Astrocyte (in vitro differentiated cells and primary cell): ENCODE measurements around the gene F5. TPM values are rescaled to one million over a fixed set of nuclear protein-coding genes. Genes with fewer than 3 reads are reported as not detected.

Source experiments
- DNase-seq: peaks from one replicate; pipeline ENCODE4 v3.0.0-alpha.2; 2010; ENCODE audit warnings: low read depth
- FAIRE-seq: peaks from 2 replicates; lab custom pipeline; 2011; peaks lifted over from hg19 to GRCh38; lab: Jason Lieb, UNC
- H2AFZ ChIP-seq: 2 replicates; pipeline ENCODE4 v1.6.0; 2012; ENCODE audit warnings: low read depth, low read length, inconsistent platforms
- H3K27ac ChIP-seq: 2 replicates; pipeline ENCODE4 v1.5.1; 2011; ENCODE audit warnings: low read depth, low read length, inconsistent platforms
- H3K27me3 ChIP-seq: 2 replicates; pipeline ENCODE4 v1.6.0; 2011; ENCODE audit warnings: low read length, inconsistent platforms; ENCODE audit not compliant: insufficient read depth
- H3K36me3 ChIP-seq: 2 replicates; pipeline ENCODE4 v1.5.1; 2011; ENCODE audit warnings: low read length, inconsistent platforms; ENCODE audit not compliant: insufficient read depth
- H3K4me1 ChIP-seq: 2 replicates; pipeline ENCODE4 v1.5.1; 2011; ENCODE audit warnings: low read length, inconsistent platforms; ENCODE audit not compliant: insufficient read depth
- H3K4me2 ChIP-seq: 2 replicates; pipeline ENCODE4 v1.6.0; 2012; ENCODE audit warnings: low read length, inconsistent platforms
- H3K4me3 ChIP-seq: 2 replicates; pipeline ENCODE4 v1.5.1; 2011; ENCODE audit warnings: low read depth, mild to moderate bottlenecking, low read length, inconsistent platforms; ENCODE audit not compliant: insufficient read depth
- H3K79me2 ChIP-seq: 2 replicates; pipeline ENCODE4 v1.6.0; 2012; ENCODE audit warnings: mild to moderate bottlenecking, low read length, inconsistent platforms; ENCODE audit not compliant: insufficient read depth
- H3K9ac ChIP-seq: 2 replicates; pipeline ENCODE4 v1.6.0; 2012; ENCODE audit warnings: mild to moderate bottlenecking, low read length, inconsistent platforms
- H3K9me3 ChIP-seq: 2 replicates; pipeline ENCODE4 v1.5.1; 2012; ENCODE audit warnings: low read depth, mild to moderate bottlenecking, low read length, inconsistent platforms; ENCODE audit not compliant: insufficient read depth
- H4K20me1 ChIP-seq: 2 replicates; pipeline ENCODE4 v1.6.0; 2012; ENCODE audit warnings: low read length, inconsistent platforms; ENCODE audit not compliant: insufficient read depth
- H3K27ac Mint-ChIP-seq: one replicate; pipeline ENCODE4 v1.8.0; 2021; ENCODE audit warnings: mild to moderate bottlenecking, mixed read lengths; ENCODE audit not compliant: unreplicated experiment
- H3K27me3 Mint-ChIP-seq: one replicate; pipeline ENCODE4 v1.8.0; 2021; ENCODE audit warnings: low read depth, mixed read lengths; ENCODE audit not compliant: unreplicated experiment
- H3K36me3 Mint-ChIP-seq: one replicate; pipeline ENCODE4 v1.8.0; 2021; ENCODE audit warnings: low read depth, mixed read lengths; ENCODE audit not compliant: unreplicated experiment
- H3K4me1 Mint-ChIP-seq: one replicate; pipeline ENCODE4 v1.8.0; 2021; ENCODE audit warnings: low read depth, mixed read lengths; ENCODE audit not compliant: unreplicated experiment
- H3K4me3 Mint-ChIP-seq: one replicate; pipeline ENCODE4 v1.8.0; 2021; ENCODE audit warnings: mild to moderate bottlenecking, moderate library complexity, mixed read lengths; ENCODE audit not compliant: unreplicated experiment
- H3K9me3 Mint-ChIP-seq: one replicate; pipeline ENCODE4 v1.8.0; 2021; ENCODE audit warnings: mild to moderate bottlenecking, mixed read lengths; ENCODE audit not compliant: unreplicated experiment
- EZH2 ChIP-seq: IDR thresholded peaks from 2 replicates; pipeline ENCODE4 v1.6.1; 2012; ENCODE audit warnings: mild to moderate bottlenecking, low read length, inconsistent platforms; ENCODE audit not compliant: insufficient read depth
- total RNA-seq: library from RNA; stranded (reverse); gene quantifications from 2 replicates; pipeline ENCODE4 v1.2.1, GENCODE V29; 2021
- TF ChIP-seq, protein P1 (sequence below): IDR thresholded peaks from 2 replicates; pipeline ENCODE4 v1.5.1; 2011; ENCODE audit warnings: low read depth, mild to moderate bottlenecking, inconsistent platforms, low read length, moderate library complexity; ENCODE audit not compliant: insufficient read depth

The F5 gene
- total RNA-seq, 1 donor from 2014 or later, result 0.18 TPM

DNA sequence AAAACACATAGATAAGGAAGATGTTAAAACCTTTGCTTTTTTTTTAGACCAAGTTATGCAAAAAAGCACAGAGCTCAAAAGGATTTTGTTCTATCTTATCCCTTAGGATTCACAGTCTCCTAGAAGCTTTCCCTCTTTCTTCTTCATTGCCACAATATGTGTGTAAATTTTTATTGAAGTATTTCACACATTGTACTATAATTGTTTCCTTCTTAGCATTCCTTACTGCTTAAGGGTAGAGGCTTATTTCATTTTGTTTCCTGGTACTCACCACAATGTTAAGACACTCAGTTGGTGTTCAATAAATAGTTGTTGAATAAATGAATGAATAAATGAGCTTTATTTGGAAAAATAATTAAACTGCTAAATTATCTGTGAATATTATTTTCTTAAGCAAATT, 70.6 kb downstream of the F5 start:
- Histone ChIP-seq H3K36me3 (no peaks in the 10 kb centered on the region), H4K20me1 (no peaks in the 10 kb centered on the region), H2AFZ (no peak overlapping the region), H3K9ac (no peak overlapping the region), H3K27ac (no peak overlapping the region), H3K4me2 (no peak overlapping the region), H3K4me1 (no peaks in the 10 kb centered on the region), H3K79me2 (no peaks in the 10 kb centered on the region), H3K27me3 (no peaks in the 10 kb centered on the region), H3K9me3 (no peaks in the 10 kb centered on the region), H3K4me3 (no peak overlapping the region)
- no peaks in the 10 kb centered on the region for H3K9me3 Mint-ChIP-seq
- TF ChIP-seq, protein P1, sequence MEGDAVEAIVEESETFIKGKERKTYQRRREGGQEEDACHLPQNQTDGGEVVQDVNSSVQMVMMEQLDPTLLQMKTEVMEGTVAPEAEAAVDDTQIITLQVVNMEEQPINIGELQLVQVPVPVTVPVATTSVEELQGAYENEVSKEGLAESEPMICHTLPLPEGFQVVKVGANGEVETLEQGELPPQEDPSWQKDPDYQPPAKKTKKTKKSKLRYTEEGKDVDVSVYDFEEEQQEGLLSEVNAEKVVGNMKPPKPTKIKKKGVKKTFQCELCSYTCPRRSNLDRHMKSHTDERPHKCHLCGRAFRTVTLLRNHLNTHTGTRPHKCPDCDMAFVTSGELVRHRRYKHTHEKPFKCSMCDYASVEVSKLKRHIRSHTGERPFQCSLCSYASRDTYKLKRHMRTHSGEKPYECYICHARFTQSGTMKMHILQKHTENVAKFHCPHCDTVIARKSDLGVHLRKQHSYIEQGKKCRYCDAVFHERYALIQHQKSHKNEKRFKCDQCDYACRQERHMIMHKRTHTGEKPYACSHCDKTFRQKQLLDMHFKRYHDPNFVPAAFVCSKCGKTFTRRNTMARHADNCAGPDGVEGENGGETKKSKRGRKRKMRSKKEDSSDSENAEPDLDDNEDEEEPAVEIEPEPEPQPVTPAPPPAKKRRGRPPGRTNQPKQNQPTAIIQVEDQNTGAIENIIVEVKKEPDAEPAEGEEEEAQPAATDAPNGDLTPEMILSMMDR, result no peak
- TF ChIP-seq EZH2, result no peak
- FAIRE-seq (no peak), DNase-seq (no peak)
- H3K27ac Mint-ChIP-seq, result no peak overlapping the region
- no peaks in the 10 kb centered on the region for H3K4me1 Mint-ChIP-seq
- H3K4me3 Mint-ChIP-seq, result no peak overlapping the region
- no peaks in the 10 kb centered on the region for H3K27me3 Mint-ChIP-seq
- no peaks in the 10 kb centered on the region for H3K36me3 Mint-ChIP-seq

DNA sequence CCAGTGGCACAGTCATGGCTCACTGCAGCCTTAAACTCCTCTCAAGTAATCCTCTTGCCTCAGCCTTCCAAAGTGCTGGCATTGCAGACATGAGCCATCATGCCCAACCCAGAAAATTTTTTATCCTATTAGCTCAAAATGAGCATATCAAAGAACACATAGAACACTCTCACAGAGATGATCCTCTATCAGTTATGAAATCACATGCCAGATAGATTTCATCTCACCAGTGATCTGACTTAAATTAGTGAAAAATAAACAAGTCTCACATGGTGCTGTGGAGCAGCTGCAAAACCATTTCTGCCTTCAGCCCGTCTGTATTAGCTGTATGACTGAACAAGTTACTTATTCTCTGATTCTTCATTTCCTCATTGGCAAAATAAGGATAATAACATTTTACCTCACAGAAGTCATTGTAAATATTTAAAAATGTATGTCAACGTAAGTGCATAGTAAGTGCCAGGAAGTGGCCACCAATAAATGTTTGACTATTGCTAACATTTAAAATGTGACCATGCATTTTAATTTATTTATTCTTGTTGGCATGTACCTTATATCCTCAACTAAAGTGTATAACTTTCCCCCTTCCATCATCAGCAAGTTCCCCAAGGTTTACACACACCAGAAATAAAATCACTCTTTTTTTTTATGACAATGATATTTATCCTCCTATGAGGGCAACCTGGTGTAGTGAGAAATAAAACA, 71.6 kb downstream of the F5 start:
- H3K36me3 Mint-ChIP-seq, result no peaks in the 10 kb centered on the region
- no peak overlapping the region for H3K4me3 Mint-ChIP-seq
- no peaks in the 10 kb centered on the region for H3K4me1 Mint-ChIP-seq
- H3K79me2 ChIP-seq, result no peaks in the 10 kb centered on the region
- H3K27me3 ChIP-seq, result no peaks in the 10 kb centered on the region
- no peak for FAIRE-seq
- H3K4me2 ChIP-seq, result no peak overlapping the region
- no peak overlapping the region for H3K27ac Mint-ChIP-seq
- DNase-seq, result no peak
- H3K9me3 ChIP-seq, result no peaks in the 10 kb centered on the region
- no peaks in the 10 kb centered on the region for H3K4me1 ChIP-seq
- no peaks in the 10 kb centered on the region for H4K20me1 ChIP-seq
- H3K27me3 Mint-ChIP-seq, result no peaks in the 10 kb centered on the region
- H3K9ac ChIP-seq, result no peak overlapping the region
- H3K27ac ChIP-seq, result no peak overlapping the region
- H2AFZ ChIP-seq, result no peak overlapping the region
- no peaks in the 10 kb centered on the region for H3K9me3 Mint-ChIP-seq
- H3K36me3 ChIP-seq, result no peaks in the 10 kb centered on the region
- H3K4me3 ChIP-seq, result no peak overlapping the region
- no peak for TF ChIP-seq EZH2
- TF ChIP-seq, protein P1, result no peak

DNA sequence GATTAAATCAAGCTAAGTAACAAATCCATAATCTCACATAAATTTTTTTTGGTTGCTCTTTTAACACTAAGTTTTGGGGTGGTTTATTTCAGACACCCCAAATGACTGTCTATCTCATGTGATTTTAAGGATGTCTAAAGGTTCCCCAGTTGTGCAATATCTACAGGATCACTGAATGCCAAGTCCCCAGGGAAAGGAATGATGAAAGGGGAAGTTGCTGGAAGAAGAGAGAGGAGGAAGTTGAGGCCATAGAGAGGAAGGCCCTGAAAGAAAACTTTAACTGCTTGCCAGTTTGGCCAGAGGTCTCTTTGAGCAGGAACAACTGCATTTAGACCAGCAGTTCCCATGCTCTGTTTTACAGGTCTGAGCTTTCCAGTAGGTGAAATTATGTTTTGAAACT, 73.1 kb downstream of the F5 start:
- Histone ChIP-seq H3K9me3 (no peaks in the 10 kb centered on the region), H3K9ac (no peak overlapping the region), H3K4me3 (no peak overlapping the region), H3K36me3 (no peaks in the 10 kb centered on the region), H3K27ac (no peak overlapping the region), H2AFZ (no peak overlapping the region), H3K4me2 (no peak overlapping the region), H3K27me3 (peaks cover 2% of the 10 kb centered on the region), H3K4me1 (no peaks in the 10 kb centered on the region), H4K20me1 (no peaks in the 10 kb centered on the region), H3K79me2 (no peaks in the 10 kb centered on the region)
- H3K4me3 Mint-ChIP-seq, result no peak overlapping the region
- FAIRE-seq, result no peak
- H3K9me3 Mint-ChIP-seq, result no peaks in the 10 kb centered on the region
- no peak overlapping the region for H3K27ac Mint-ChIP-seq
- TF ChIP-seq, protein P1, result no peak
- TF ChIP-seq EZH2, result no peak
- H3K36me3 Mint-ChIP-seq, result no peaks in the 10 kb centered on the region
- DNase-seq, result no peak
- H3K27me3 Mint-ChIP-seq, result no peaks in the 10 kb centered on the region
- no peaks in the 10 kb centered on the region for H3K4me1 Mint-ChIP-seq
